Gastrocnemius medialis (tissue), 4 donors: ENCODE measurements around the gene TMEM35B. TPM values are rescaled to one million over a fixed set of nuclear protein-coding genes. Genes with fewer than 3 reads are reported as not detected.
"Not testable (repeated sequence)": the region's sequence is repeated elsewhere in the genome, so short reads cannot be mapped to it uniquely, and the experiment has no call there.

Source experiments
- ATAC-seq, 2 donors: fragments of 150-250 bp; one replicate each; pipeline ENCODE4 v1.9.1; 2016
- DNase-seq, 2 donors: peaks; one replicate each; pipeline ENCODE4 v3.0.0-alpha.2; 2019
- H3K27ac ChIP-seq, 4 donors: fragments of 200-600 bp; sonication (generic); 1 replicate in 1 of 4; 2 replicates in 3 of 4; pipeline ENCODE4 v1.5.1; 2016 to 2018; ENCODE audit warnings: mild to moderate bottlenecking in 2 of 4, moderate library complexity in 1 of 4
- H3K27me3 ChIP-seq, 3 donors: fragments of 200-600 bp; sonication (generic) in 2 of 3; 1 replicate in 1 of 3; 2 replicates in 2 of 3; pipeline versions ENCODE4 v1.5.1 to v1.6.0; 2016 to 2019; ENCODE audit warnings: mild to moderate bottlenecking in 1 of 3, moderate library complexity in 1 of 3
- H3K36me3 ChIP-seq, 2 donors: fragments of 200-600 bp; sonication (generic) in 1 of 2; one replicate each; pipeline ENCODE4 v1.5.1; 2017 to 2018
- H3K4me1 ChIP-seq, 2 donors: fragments of 200-600 bp; sonication (generic) in 1 of 2; one replicate each; pipeline ENCODE4 v1.5.1; 2016 to 2017; ENCODE audit warnings: mild to moderate bottlenecking in 2 of 2
- H3K4me3 ChIP-seq, 4 donors: fragments of 200-600 bp; sonication (generic) in 3 of 4; 1 replicate in 1 of 4; 2 replicates in 3 of 4; pipeline ENCODE4 v1.5.1; 2016 to 2019; ENCODE audit warnings: mild to moderate bottlenecking in 2 of 4
- H3K9me3 ChIP-seq, 3 donors: fragments of 200-600 bp; sonication (generic) in 2 of 3; 1 replicate in 1 of 3; 2 replicates in 2 of 3; pipeline ENCODE4 v1.5.1; 2016 to 2019
- POLR2A ChIP-seq, 2 donors: fragments of 450-650 bp; IDR thresholded peaks; one replicate each; pipeline ENCODE4 v1.6.1; 2017; ENCODE audit warnings: antibody characterized with exemption in 2 of 2, mild to moderate bottlenecking in 2 of 2, moderate library complexity in 2 of 2
- in situ Hi-C, 4 donors: fragments of 200-750 bp; cut with MboI; loops; one replicate each; pipeline versions ENCODE4 v1.15.0 to v1.8.0; 2017; ENCODE audit warnings: low sequenced_read_pairs in 4 of 4
- intact Hi-C: fragments of 100-400 bp; cut with DNase I; formaldehyde crosslinking; loops from one replicate; pipeline ENCODE4 v1.15.1; 2023; ENCODE audit warnings: low total_unique reads
- total RNA-seq, 4 donors: library from RNA; depleted of rRNA; stranded (reverse); fragments of >200 nt; gene quantifications; one replicate each; pipeline versions ENCODE4 v1.1.0 to v1.2.3, GENCODE V29; 2016
- TF ChIP-seq, protein P1 (sequence below), 5 experiments: fragments of 450-650 bp in 3 of 5; fragments of 200-600 bp in 2 of 5; sonication (generic) in 2 of 5; IDR thresholded peaks in 4 of 5; conservative IDR thresholded peaks in 1 of 5; 1 replicate in 4 of 5; 2 replicates in 1 of 5; pipeline ENCODE4 v1.5.1; 2016 to 2019; ENCODE audit warnings: antibody characterized with exemption in 5 of 5, mild to moderate bottlenecking in 3 of 5, moderate library complexity in 3 of 5

Gene TMEM35B
- total RNA-seq, 4 donors from 2014 or later: 4.7 to 10.9 (median 7.1) TPM

DNA sequence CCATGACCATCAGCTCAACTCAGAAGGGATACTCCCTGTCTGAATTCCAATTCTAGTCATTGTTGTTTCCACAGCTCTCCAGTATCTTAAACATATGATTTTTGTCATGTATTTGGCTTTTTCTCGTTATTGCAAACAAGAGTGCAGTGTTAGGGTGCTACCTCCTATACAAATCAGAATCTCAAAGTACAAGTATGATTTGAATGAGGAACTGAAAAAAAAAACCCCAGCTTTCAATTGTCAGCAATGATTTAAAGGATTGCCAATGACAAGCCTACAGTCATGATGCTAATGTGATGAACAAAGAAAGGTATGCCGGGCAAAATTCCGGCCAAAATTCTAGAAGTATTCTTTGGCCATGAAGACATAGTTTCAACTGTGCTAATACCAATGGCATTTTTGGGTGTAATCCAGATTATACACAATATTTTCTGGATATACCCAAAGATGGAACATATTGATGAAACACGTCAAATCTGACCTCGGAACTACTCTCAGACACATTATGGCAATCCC, 14.9 kb downstream of the TMEM35B start:
- no peak overlapping the region for H3K27ac ChIP-seq
- in situ Hi-C loops (no loop called here), intact Hi-C loops (no loop called here)
- DNase-seq (no peak), ATAC-seq (no peak)
- no peak for TF ChIP-seq POLR2A (IDR thresholded peaks at IDR 0.05)
- TF ChIP-seq, protein P1, sequence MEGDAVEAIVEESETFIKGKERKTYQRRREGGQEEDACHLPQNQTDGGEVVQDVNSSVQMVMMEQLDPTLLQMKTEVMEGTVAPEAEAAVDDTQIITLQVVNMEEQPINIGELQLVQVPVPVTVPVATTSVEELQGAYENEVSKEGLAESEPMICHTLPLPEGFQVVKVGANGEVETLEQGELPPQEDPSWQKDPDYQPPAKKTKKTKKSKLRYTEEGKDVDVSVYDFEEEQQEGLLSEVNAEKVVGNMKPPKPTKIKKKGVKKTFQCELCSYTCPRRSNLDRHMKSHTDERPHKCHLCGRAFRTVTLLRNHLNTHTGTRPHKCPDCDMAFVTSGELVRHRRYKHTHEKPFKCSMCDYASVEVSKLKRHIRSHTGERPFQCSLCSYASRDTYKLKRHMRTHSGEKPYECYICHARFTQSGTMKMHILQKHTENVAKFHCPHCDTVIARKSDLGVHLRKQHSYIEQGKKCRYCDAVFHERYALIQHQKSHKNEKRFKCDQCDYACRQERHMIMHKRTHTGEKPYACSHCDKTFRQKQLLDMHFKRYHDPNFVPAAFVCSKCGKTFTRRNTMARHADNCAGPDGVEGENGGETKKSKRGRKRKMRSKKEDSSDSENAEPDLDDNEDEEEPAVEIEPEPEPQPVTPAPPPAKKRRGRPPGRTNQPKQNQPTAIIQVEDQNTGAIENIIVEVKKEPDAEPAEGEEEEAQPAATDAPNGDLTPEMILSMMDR (IDR thresholded peaks at IDR 0.05 in 4 of 5, conservative IDR thresholded peaks at IDR 0.05 in 1 of 5): no peak
- peaks cover 0 to 2% (median 0%) of the 10 kb centered on the region in 3 donors for H3K27me3 ChIP-seq
- no peaks in the 10 kb centered on the region for H3K4me1 ChIP-seq
- no peak overlapping the region for H3K4me3 ChIP-seq
- H3K9me3 ChIP-seq: no peaks in the 10 kb centered on the region
- H3K36me3 ChIP-seq: no peaks in the 10 kb centered on the region

DNA sequence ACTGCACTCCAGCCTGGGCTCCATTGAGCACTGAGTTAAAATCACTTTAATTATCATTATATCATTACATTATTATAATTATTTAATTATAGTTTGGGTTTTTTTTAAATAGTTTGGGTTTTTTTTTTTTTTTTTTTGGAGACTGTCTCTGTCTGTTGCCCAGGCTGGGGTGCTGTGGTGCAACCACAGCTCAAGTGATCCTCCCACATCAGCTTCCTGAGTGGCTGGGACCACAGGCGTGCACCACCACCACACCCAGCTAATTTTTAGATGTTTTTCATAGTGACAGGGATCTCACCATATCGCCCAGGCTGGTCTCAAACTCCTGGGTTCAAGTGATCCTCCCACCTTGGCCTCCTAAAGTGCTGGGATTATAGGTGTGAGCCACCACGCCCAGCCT, 16.9 kb downstream of the TMEM35B start:
- H3K4me1 ChIP-seq, DNase-seq, in situ Hi-C loops, ATAC-seq, intact Hi-C loops, H3K27ac ChIP-seq, H3K9me3 ChIP-seq, H3K36me3 ChIP-seq, H3K27me3 ChIP-seq, H3K4me3 ChIP-seq: not testable (repeated sequence)

DNA sequence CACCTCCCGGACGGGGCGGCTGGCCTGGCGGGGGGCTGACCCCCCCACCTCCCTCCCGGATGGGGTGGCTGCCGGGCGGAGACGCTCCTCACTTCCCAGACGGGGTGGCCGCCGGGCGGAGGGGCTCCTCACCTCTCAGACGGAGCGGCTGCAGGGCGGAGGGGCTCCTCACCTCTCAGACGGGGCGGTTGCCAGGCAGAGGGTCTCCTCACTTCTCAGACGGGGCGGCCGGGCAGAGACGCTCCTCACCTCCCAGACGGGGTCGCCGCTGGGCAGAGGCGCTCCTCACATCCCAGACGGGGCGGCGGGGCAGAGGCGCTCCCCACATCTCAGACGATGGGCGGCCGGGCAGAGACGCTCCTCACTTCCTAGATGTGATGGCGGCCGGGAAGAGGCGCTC, 17.5 kb downstream of the TMEM35B start:
- H3K4me1 ChIP-seq, in situ Hi-C loops, ATAC-seq: not testable (repeated sequence)

DNA sequence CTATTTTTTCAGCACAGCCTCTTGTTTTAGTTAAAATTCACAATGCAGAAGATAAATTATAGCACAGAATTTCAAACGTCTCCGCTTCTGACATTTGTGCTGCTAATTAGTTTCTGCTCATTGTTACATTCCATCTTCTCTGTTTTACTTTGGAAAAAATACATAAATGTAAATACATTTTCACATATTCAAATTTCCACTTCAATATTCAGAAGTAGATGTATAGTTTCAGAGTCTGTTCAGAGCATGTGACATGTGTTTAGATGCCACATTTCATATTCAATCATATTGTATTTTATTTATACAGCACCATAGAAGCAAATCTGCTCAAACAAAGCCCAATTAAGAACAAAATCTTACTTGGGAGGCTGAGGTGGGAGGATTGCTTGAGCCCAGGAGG, 19.6 kb downstream of the TMEM35B start:
- intact Hi-C loops (no loop called here), in situ Hi-C loops (no loop called here)
- DNase-seq (no peak), ATAC-seq (no peak)
- no peaks in the 10 kb centered on the region for H3K36me3 ChIP-seq
- H3K9me3 ChIP-seq: no peaks in the 10 kb centered on the region
- no peak overlapping the region for H3K27ac ChIP-seq
- H3K27me3 ChIP-seq: no peaks in the 10 kb centered on the region
- no peaks in the 10 kb centered on the region for H3K4me1 ChIP-seq
- TF ChIP-seq, protein P1 (IDR thresholded peaks at IDR 0.05 in 4 of 5, conservative IDR thresholded peaks at IDR 0.05 in 1 of 5): no peak
- TF ChIP-seq POLR2A (IDR thresholded peaks at IDR 0.05): no peak
- H3K4me3 ChIP-seq: no peak overlapping the region

More for the DNA sequence above, 17.5 kb downstream of the TMEM35B start:
- H3K27me3 ChIP-seq, H3K9me3 ChIP-seq, H3K27ac ChIP-seq, DNase-seq, H3K4me3 ChIP-seq, H3K36me3 ChIP-seq, intact Hi-C loops: not testable (repeated sequence)

DNA sequence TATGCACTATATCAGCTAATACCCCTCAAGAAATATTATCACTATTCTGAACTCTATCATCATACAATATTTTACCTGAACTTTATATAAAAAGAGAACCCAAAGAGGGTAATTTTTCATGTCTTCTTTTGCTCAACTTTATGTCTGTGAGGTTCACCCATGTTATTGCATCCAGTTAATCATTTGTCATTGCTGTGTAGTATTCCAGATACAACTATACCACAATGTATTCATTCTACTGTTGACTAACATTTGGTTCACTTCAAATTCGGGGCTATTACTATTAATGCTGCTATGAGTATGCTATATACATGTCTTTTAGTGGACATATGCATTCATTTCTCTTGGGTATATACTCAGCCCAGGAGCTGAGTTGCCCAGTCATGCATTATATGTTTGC, 34.7 kb downstream of the TMEM35B start:
- H3K9me3 ChIP-seq: peaks cover 0 to 4% (median 0%) of the 10 kb centered on the region in 3 donors
- no peaks in the 10 kb centered on the region for H3K36me3 ChIP-seq
- TF ChIP-seq POLR2A (IDR thresholded peaks at IDR 0.05): no peak
- TF ChIP-seq, protein P1 (IDR thresholded peaks at IDR 0.05 in 4 of 5, conservative IDR thresholded peaks at IDR 0.05 in 1 of 5): no peak
- H3K4me3 ChIP-seq: no peak overlapping the region
- no peaks in the 10 kb centered on the region for H3K4me1 ChIP-seq
- in situ Hi-C loops (no loop called here), intact Hi-C loops (no loop called here)
- H3K27ac ChIP-seq: no peak overlapping the region
- peaks cover 0 to 8% (median 0%) of the 10 kb centered on the region in 3 donors for H3K27me3 ChIP-seq
- DNase-seq (no peak), ATAC-seq (no peak)

DNA sequence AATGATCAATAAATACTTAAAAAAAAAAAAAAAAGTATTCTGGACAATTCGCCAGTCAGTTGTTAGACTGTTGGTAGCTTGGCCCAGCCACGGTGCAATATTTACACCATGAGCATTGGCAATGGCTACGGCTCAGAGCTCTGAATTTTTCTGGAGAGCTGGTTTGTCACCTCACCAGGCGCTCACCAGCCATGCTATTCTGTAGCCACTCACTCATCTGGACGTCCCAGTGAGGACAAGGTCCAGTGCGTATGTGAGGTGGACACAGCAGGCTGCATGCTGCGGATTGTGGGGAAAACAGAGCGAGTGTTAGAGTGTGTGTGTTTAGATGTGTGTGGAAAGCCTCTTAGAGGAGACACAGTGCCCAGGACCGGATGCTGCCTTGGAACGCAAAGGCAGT, 36.4 kb downstream of the TMEM35B start:
- not testable (repeated sequence) for H3K4me1 ChIP-seq, DNase-seq

DNA sequence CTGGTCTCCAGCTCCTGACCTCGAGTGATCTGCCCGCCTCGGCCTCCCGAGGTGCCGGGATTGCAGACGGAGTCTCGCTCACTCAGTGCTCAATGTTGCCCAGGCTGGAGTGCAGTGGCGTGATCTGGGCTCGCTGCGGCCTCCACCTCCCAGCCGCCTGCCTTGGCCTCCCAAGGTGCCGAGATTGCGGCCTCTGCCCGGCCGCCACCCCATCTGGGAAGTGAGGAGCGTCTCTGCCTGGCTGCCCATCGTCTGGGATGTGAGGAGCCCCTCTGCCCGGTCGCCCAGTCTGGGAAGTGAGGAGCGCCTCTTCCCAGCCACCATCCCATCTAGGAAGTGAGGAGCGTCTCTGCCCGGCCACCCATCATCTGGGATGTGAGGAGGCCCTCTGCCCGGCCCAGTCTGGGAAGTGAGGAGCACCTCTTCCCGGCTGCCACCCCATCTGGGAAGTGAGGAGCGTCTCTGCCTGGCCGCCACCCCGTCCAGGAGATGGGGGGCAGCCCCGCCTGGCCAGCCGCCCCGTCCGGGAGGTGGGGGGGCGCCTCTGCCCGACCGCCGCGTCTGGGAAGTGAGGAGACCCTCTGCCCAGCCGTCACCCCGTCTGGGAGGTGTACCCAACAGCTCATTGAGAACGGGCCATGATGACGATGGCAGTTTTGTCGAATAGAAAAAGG, 37.4 kb downstream of the TMEM35B start:
- H3K4me3 ChIP-seq, H3K27me3 ChIP-seq, H3K9me3 ChIP-seq, DNase-seq, intact Hi-C loops, ATAC-seq, H3K4me1 ChIP-seq, H3K36me3 ChIP-seq, in situ Hi-C loops, H3K27ac ChIP-seq: not testable (repeated sequence)

More for the DNA sequence above, 36.4 kb downstream of the TMEM35B start:
- intact Hi-C loops, H3K4me3 ChIP-seq, H3K36me3 ChIP-seq, H3K27me3 ChIP-seq, ATAC-seq, H3K27ac ChIP-seq, H3K9me3 ChIP-seq, in situ Hi-C loops: not testable (repeated sequence)
